B cell (primary cell): ENCODE data around the gene PROM1. TPM values are rescaled to one million over a fixed set of nuclear protein-coding genes. Genes with fewer than 3 reads are reported as not detected.

ENCODE experiments used
- ATAC-seq: fragments of 200-7000 bp; cut with Tn5 transposase; one replicate; pipeline ENCODE4 v1.10.0; 2021; ENCODE audit warnings: low read depth, mild to moderate bottlenecking, moderate number of reproducible peaks, moderate library complexity
- CTCF ChIA-PET: fragments of 350-600 bp; sonication (Branson Sonifier 250); formaldehyde crosslinking; loops from one replicate; lab custom pipeline; 2021; ENCODE audit warnings: antibody characterized with exemption, inconsistent platforms; lab: Charles Lee
- POLR2A ChIA-PET: fragments of 350-600 bp; sonication (Branson Sonifier 250); formaldehyde crosslinking; loops from one replicate; lab custom pipeline; 2021; ENCODE audit warnings: antibody characterized with exemption; lab: Charles Lee
- DNase-seq: peaks from one replicate; pipeline ENCODE4 v3.0.0; 2013
- H2AFZ ChIP-seq: 2 replicates; pipeline ENCODE4 v1.6.1; 2012; ENCODE audit warnings: mild to moderate bottlenecking, low read depth, low read length; ENCODE audit not compliant: insufficient read depth, poor library complexity, severe bottlenecking
- H3K27ac ChIP-seq, 2 donors: 1 replicate in 1 of 2; 2 replicates in 1 of 2; pipeline ENCODE4 v1.5.1; 2012 to 2013; ENCODE audit warnings: low read length in 2 of 2, mild to moderate bottlenecking in 2 of 2, moderate library complexity in 1 of 2
- H3K27me3 ChIP-seq, 4 experiments: fragments of 200-600 bp in 1 of 4; sonication (generic) in 1 of 4; replicated peaks in 1 of 4; 1 replicate in 2 of 4; 2 replicates in 2 of 4; pipeline versions ENCODE4 v1.6.1 to v1.7.0; 2013 to 2016; ENCODE audit warnings: low read length in 3 of 4, mild to moderate bottlenecking in 2 of 4, mixed read lengths in 1 of 4, moderate library complexity in 1 of 4; ENCODE audit not compliant: insufficient read depth in 4 of 4, control insufficient read depth in 3 of 4; ENCODE audit errors: control extremely low read depth in 1 of 4
- H3K36me3 ChIP-seq, 2 experiments: replicated peaks in 1 of 2; 1 replicate in 1 of 2; 2 replicates in 1 of 2; pipeline versions ENCODE4 v1.6.1 to v1.7.1; 2013; ENCODE audit warnings: low read length in 1 of 2; ENCODE audit not compliant: insufficient read depth in 2 of 2, control insufficient read depth in 1 of 2; ENCODE audit errors: control extremely low read depth in 1 of 2, extremely low read depth in 1 of 2
- H3K4me1 ChIP-seq, 2 donors: fragments of 200-600 bp in 1 of 2; sonication (generic) in 1 of 2; 1 replicate in 1 of 2; 2 replicates in 1 of 2; pipeline versions ENCODE4 v1.5.1 to v1.6.1; 2013 to 2017; ENCODE audit warnings: low read length in 2 of 2; ENCODE audit not compliant: control insufficient read depth in 2 of 2, insufficient read depth in 2 of 2
- H3K4me2 ChIP-seq: replicated peaks from 2 replicates; pipeline ENCODE3; 2012; ENCODE audit warnings: mild to moderate bottlenecking, low read depth, low read length; ENCODE audit not compliant: poor library complexity, severe bottlenecking
- H3K4me3 ChIP-seq, 5 experiments: fragments of 200-600 bp in 1 of 5; sonication (generic) in 1 of 5; 1 replicate in 3 of 5; 2 replicates in 2 of 5; pipeline versions ENCODE4 v1.5.1 to v1.7.0; 2011 to 2016; ENCODE audit warnings: low read length in 4 of 5, mild to moderate bottlenecking in 4 of 5, low read depth in 2 of 5, control low read depth in 1 of 5, moderate library complexity in 1 of 5; ENCODE audit not compliant: insufficient read depth in 1 of 5; ENCODE audit errors: control extremely low read depth in 1 of 5, extremely low read depth in 1 of 5
- H3K79me2 ChIP-seq: fragments of 200-600 bp; sonication (generic); one replicate; pipeline ENCODE4 v1.6.0; 2016; ENCODE audit warnings: low read length; ENCODE audit not compliant: control insufficient read depth, insufficient read depth
- H3K9ac ChIP-seq: fragments of 200-600 bp; sonication (generic); 2 replicates; pipeline ENCODE4 v1.6.1; 2017; ENCODE audit warnings: mild to moderate bottlenecking, low read length, moderate library complexity
- H3K9me3 ChIP-seq, 3 donors: one replicate each; pipeline versions ENCODE4 v1.6.1 to v1.7.1; 2013; ENCODE audit warnings: low read length in 2 of 3; ENCODE audit not compliant: control insufficient read depth in 2 of 3, insufficient read depth in 1 of 3; ENCODE audit errors: control extremely low read depth in 1 of 3
- H4K20me1 ChIP-seq: 2 replicates; pipeline ENCODE4 v1.6.0; 2012; ENCODE audit warnings: mild to moderate bottlenecking, low read length; ENCODE audit not compliant: insufficient read depth, control insufficient read depth, poor library complexity, severe bottlenecking
- H3K27ac Mint-ChIP-seq: one replicate; pipeline ENCODE4 v1.8.0; 2021; ENCODE audit warnings: mixed read lengths
- H3K27me3 Mint-ChIP-seq: one replicate; pipeline ENCODE4 v1.8.0; 2021; ENCODE audit warnings: mixed read lengths
- H3K4me1 Mint-ChIP-seq: one replicate; pipeline ENCODE4 v1.8.0; 2021; ENCODE audit warnings: mixed read lengths
- H3K4me3 Mint-ChIP-seq: one replicate; pipeline ENCODE4 v1.8.0; 2021; ENCODE audit warnings: mixed read lengths
- H3K9me3 Mint-ChIP-seq: one replicate; pipeline ENCODE4 v1.8.0; 2022; ENCODE audit warnings: mixed read lengths; ENCODE audit not compliant: insufficient read depth
- EZH2 ChIP-seq: IDR thresholded peaks from 2 replicates; pipeline ENCODE4 v1.6.1; 2012; ENCODE audit warnings: borderline replicate concordance, low read depth, mild to moderate bottlenecking, moderate library complexity, low read length; ENCODE audit not compliant: insufficient read depth, poor library complexity, severe bottlenecking
- WGBS: methylation state at CpG from one replicate; pipeline ENCODE4 v1.1.5; 2013; ENCODE audit warnings: missing lambda C conversion rate; ENCODE audit not compliant: insufficient coverage; 5-methylcytosine and 5-hydroxymethylcytosine counted together
- intact Hi-C: fragments of 100-400 bp; cut with micrococcal nuclease; formaldehyde crosslinking; loops from one replicate; pipeline ENCODE4 v1.10.0; 2022
- polyA plus RNA-seq: library from polyadenylated mRNA; depleted of rRNA; stranded (reverse); fragments of >200 nt; gene quantifications from 2 replicates; pipeline ENCODE4 v1.2.3, GENCODE V29; 2012
- total RNA-seq, 2 donors: library from RNA; stranded (reverse); fragments of 120-200 nt in 1 of 2; gene quantifications; 1 replicate in 1 of 2; 2 replicates in 1 of 2; pipeline versions ENCODE4 v1.2.3 to v1.2.4, GENCODE V29; 2013 to 2022
- TF ChIP-seq, protein P1 (sequence below): fragments of 200-600 bp; IDR thresholded peaks from one replicate; pipeline ENCODE4 v1.8.0; 2022; ENCODE audit warnings: antibody characterized with exemption, mild to moderate bottlenecking

PROM1 gene
- total and polyA plus RNA-seq, 2 donors (not counting 1 experiment from before 2014, with no cell fraction given) = 0.04 TPM; not detected in 1

DNA sequence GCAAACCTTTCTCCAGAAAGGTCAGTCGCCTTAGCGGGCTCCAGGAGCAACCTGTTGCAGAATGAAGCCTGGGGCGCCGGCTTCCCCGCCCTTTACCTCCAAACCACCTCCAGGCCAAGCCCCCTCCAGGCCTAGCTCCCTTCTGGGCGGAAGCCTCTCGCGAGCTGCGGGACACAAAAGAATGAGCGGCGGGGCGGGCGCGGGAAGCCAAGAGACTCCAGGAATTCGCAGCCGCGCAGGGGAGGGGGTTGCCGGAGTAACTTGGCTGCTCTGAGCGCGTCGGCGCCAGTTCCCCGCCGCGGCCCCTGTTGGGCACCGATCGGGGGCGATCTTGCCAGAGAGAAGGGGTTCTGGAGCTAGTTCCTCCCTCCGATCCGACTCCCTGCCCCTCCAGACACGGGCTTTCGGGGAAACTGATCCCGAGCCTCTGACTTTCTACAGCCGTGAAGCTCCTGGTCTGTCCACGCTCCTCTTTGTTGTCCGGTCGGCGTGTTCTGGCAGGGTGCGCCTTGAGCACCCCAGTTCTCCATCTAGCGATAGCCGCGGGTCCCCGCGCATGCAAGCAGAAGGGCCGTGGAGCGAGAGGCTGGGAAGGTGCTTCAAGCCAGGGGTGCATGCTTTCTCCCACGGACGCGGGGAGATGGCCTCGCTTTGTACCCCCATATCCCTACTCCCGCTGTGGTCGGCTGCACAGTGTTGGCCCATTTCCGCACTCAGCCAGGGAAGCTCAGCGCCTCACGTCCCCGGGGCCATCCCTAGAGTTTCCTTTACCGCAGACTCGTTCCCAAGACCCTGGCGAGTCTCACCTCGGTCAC lies 1.2 kb downstream of the PROM1 start:
- POLR2A ChIA-PET = no interaction called here
- H3K36me3 ChIP-seq = no peaks in the 10 kb centered on the region
- no peak for TF ChIP-seq EZH2
- TF ChIP-seq, protein P1, sequence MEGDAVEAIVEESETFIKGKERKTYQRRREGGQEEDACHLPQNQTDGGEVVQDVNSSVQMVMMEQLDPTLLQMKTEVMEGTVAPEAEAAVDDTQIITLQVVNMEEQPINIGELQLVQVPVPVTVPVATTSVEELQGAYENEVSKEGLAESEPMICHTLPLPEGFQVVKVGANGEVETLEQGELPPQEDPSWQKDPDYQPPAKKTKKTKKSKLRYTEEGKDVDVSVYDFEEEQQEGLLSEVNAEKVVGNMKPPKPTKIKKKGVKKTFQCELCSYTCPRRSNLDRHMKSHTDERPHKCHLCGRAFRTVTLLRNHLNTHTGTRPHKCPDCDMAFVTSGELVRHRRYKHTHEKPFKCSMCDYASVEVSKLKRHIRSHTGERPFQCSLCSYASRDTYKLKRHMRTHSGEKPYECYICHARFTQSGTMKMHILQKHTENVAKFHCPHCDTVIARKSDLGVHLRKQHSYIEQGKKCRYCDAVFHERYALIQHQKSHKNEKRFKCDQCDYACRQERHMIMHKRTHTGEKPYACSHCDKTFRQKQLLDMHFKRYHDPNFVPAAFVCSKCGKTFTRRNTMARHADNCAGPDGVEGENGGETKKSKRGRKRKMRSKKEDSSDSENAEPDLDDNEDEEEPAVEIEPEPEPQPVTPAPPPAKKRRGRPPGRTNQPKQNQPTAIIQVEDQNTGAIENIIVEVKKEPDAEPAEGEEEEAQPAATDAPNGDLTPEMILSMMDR = no peak
- ATAC-seq (no peak), DNase-seq (peak; percentile 40)
- H3K9ac ChIP-seq = peak overlapping the region; percentile 37
- Mint-ChIP-seq H3K27ac (no peak overlapping the region), H3K27me3 (peaks cover 67% of the 10 kb centered on the region), H3K9me3 (no peaks in the 10 kb centered on the region), H3K4me1 (peaks cover 22% of the 10 kb centered on the region), H3K4me3 (peak overlapping the region; percentile 84)
- H3K27ac ChIP-seq = no peak overlapping the region
- H3K27me3 ChIP-seq = peaks cover 0 to 62% (median 40%) of the 10 kb centered on the region in 4 experiments
- peak overlapping the region; percentile 71 for H3K4me2 ChIP-seq
- CTCF ChIA-PET = no interaction called here
- no peaks in the 10 kb centered on the region for H3K79me2 ChIP-seq
- intact Hi-C loops = no loop called here
- WGBS = 3% methylated on average over 60 of the region's 60 CpGs
- peaks cover 0 to 17% (median 5%) of the 10 kb centered on the region in 3 donors for H3K9me3 ChIP-seq
- peak overlapping the region; percentile 52 for H2AFZ ChIP-seq
- H3K4me1 ChIP-seq = peaks cover 26 to 30% of the 10 kb centered on the region in 2 donors
- H4K20me1 ChIP-seq = no peaks in the 10 kb centered on the region
- peak overlapping the region; percentile 26 to 51 (median 40) for H3K4me3 ChIP-seq

DNA sequence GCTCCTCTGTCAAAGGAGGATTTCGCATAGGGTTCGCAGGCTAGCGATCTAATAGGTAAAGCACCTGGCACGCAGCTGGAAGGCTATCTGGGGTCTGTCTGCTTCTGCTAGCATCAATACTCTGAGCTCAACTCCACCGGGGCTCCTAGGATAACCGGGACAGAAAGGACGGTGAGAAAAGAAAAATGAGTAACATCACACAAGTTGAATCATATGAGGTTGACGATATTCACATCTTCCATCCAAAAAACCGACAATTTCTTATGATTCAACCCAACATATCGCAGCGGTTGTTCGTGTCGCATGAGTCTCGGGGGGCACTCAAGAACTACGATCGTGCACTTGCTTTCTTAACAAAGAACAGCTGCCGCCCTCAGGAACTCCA lies 1.8 kb downstream of the PROM1 start:
- H3K27me3 Mint-ChIP-seq = peaks cover 68% of the 10 kb centered on the region
- no peak for TF ChIP-seq EZH2
- TF ChIP-seq, protein P1 = no peak
- Histone ChIP-seq H4K20me1 (no peaks in the 10 kb centered on the region), H3K4me3 (peak overlapping the region; percentile 15 to 51 (median 40)), H3K27ac (no peak overlapping the region), H3K9ac (peak overlapping the region; percentile 37), H3K4me2 (peak overlapping the region; percentile 71), H3K27me3 (peaks cover 0 to 62% (median 39%) of the 10 kb centered on the region in 4 experiments), H3K9me3 (peaks cover 0 to 17% (median 5%) of the 10 kb centered on the region in 3 donors), H3K36me3 (no peaks in the 10 kb centered on the region), H3K4me1 (peaks cover 26 to 30% of the 10 kb centered on the region in 2 donors), H3K79me2 (no peaks in the 10 kb centered on the region), H2AFZ (peak overlapping the region; percentile 52)
- WGBS = 5% methylated on average over 12 of the region's 17 CpGs
- H3K4me3 Mint-ChIP-seq = peak overlapping the region; percentile 84
- H3K4me1 Mint-ChIP-seq = peaks cover 22% of the 10 kb centered on the region
- ATAC-seq (no peak), DNase-seq (peak; percentile 15)
- no peaks in the 10 kb centered on the region for H3K9me3 Mint-ChIP-seq
- POLR2A ChIA-PET = no interaction called here
- CTCF ChIA-PET = no interaction called here
- H3K27ac Mint-ChIP-seq = no peak overlapping the region
- intact Hi-C loops = no loop called here
